Measurements from ENCODE around the gene RSRP1. TPM values are rescaled to one million over a fixed set of nuclear protein-coding genes. Genes with fewer than 3 reads are reported as not detected.

The RSRP1 gene
- total RNA-seq, 1 donor, result 328 TPM

- no peak for DNase-seq (ENCODE audit: low read depth in 2 of 3, low spot score in 2 of 3)
Measured at GRCh38 chr1:25220666-25221065, 26.6 kb downstream of the RSRP1 start.

DNA sequence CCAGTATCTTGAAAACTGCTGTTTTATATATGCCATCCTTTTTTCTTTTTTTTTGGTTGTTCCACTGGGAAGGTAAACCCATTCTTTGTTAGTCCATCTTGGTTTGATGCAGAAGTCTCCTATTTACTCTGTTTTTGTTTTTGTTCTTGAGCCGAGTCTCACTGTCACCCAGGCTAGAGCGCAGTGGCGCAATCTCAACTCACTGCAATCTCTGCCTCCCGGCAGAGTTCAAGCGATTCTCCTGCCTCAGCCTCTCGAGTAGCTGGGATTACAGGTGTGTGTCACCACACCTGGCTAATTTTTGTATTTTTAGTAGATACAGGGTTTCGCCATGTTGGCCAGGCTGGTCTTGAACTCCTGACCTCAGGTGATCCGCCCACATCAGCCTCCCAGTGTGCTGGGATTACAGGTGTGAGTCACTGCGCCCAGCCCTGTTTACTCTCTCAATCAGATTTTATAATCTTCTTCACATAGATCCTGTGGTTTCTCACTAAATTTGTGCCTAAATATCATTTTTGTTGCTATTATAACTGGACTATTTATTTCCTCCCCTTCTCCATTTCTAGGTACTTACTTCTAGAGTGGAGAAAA lies 27.5 kb downstream of the RSRP1 start:
- DNase-seq (ENCODE audit: low read depth in 2 of 3, low spot score in 2 of 3), result no peak

DNA sequence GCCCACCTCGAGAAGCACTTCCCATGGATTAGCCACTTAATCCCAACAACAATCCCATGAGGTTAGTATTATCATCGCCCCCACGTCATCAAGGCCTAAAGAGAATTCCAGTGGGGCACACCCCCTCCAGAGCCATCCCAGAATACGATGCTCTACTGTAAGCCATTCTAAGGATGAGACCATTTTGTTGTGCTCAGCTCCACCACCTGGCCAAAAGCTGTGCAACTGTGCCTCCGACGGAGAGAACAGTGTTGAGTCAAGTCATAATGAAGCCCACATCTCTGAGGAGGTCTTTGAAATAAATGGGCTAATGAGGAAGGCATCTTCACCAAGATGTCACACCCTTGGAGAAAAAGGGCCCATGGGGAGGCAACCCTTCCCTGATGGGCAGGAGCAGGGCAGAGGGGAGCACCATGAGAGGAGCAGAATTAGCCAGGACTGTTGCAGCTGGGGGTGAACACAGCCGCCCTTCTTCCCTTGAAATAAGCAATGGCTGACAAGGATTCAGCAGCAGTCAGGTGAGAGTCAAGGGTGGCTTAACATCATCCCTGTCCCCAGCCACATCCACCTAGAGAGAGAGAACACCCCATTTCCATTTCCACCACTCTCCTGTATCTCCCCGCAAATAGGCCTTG lies 29.5 kb downstream of the RSRP1 start:
- no peak for DNase-seq (ENCODE audit: low read depth in 2 of 3, low spot score in 2 of 3)

DNA sequence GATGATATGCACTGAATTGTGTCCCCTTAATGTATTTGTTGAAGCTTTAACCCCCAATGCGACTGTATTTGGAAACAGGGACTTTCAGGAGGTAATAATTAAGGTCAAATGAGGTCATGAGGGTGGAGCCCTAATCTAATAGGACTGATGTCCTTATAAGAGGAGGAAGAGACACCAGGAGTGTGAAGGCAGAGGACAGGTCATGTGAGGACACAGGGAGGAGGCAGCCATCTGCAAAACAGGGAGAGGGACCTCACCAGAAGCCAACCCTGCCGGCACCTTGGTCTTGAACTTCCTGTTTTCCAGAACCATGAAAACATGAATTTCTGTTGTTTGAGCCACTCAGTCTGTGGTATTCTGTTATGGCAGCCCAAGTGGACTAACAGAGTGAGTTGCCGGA lies 30.2 kb downstream of the RSRP1 start:
- DNase-seq (ENCODE audit: low read depth in 2 of 3, low spot score in 2 of 3), result no peak

DNA sequence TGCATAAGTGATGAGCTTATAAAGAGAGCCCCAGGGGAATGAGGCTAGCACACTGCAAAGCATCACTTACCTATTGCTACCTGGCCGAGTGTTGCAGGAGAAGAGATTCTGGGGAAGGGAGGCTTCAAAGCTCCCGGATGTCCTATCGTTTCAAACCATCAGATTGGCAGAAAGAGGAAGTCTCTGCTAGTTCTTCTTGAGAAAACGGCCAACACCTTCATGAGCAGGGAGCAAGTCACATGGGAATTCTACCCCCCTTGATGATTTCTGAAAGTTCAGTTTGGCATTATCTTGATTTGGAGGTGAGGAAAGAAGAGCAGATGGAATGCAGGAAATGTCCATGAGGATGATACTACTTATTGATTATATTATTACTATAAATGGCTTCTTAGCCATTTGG lies 31.1 kb downstream of the RSRP1 start:
- DNase-seq (ENCODE audit: low read depth in 2 of 3, low spot score in 2 of 3), result peak in 2 of 3 donors; percentile 24 to 55

- no peak for DNase-seq (ENCODE audit: low read depth in 2 of 3, low spot score in 2 of 3)
Measured at GRCh38 chr1:25212725-25213124, 34.5 kb downstream of the RSRP1 start.

DNA sequence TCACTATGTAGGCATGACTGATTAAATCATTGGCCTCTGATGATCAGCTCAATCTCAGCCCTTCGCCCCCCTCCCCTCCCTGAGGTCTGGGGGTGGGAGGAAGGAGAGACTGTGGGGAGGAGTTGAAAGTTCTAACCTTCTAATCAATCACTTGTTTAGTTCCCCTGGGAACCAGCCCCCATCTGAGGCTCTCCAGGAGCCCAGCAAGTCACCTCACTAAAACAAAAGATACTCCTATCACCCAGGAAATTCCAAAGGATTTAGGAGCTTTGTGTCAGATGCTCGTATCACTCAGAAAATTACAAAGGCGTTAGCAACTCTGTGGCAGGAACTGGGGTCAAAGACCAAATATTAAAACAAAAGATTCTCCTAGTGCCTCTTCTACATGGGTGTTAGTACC lies 36.5 kb downstream of the RSRP1 start:
- no peak for DNase-seq (ENCODE audit: low read depth in 2 of 3, low spot score in 2 of 3)

DNA sequence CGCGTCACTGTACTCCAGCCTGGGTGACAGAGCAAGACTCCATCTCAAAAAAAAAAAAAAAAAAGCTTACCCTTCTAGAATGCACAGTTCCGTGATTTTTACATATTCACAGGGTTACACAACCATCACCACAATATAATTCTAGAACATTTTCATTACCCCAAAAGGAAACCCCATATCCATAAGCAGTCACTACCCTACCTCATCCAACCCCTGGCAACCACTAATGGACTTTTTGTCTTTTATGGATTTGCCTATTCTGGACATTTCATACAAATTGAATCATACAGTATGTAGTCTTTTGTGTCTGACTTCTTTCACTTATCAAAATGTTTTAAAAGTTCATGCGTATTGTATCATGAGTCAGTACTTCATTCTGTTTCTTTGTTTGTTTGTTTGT lies 37.7 kb downstream of the RSRP1 start:
- DNase-seq (ENCODE audit: low read depth in 2 of 3, low spot score in 2 of 3), result no peak

- no peak for DNase-seq (ENCODE audit: low read depth in 2 of 3, low spot score in 2 of 3)
Measured at GRCh38 chr1:25208561-25209222, 38.6 kb downstream of the RSRP1 start.

DNA sequence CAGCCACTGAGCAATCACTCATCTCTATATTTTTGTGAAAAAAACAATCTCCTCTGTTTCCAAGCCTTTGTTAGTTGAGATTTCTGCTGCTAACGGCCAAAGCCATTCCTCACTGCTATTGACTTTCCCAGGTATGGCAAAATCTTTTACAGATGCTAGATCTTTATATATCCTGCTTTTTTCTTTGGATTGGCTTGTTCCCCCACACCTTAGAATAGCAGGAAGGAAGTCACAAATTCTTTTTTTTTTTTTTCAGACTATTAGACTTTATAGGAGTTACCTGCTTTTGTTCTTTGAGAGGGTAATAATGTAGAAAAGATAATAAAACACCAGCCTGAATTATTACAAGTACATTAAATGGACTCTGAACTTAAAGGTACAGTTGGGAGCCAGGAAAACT lies 39.2 kb downstream of the RSRP1 start:
- DNase-seq (ENCODE audit: low read depth in 2 of 3, low spot score in 2 of 3), result no peak

DNA sequence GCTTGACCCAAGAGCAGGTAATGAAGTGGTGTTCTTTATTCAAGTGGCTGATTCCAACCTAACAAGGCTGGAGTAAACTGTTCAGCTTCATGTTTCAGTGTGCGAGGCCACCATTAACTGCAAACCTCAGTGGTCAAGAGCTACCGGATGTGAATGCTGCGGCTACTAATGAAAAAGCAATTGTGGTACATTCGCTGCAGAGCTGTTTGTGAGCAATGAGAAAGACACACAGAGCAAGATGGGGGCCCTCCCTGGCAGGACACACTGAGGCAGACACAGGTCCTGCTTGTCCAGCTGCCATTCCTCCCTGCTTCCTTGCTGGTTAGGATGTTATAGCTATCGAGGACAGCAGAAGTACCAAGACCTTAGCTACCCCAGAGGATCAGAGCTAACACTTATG lies 41.1 kb downstream of the RSRP1 start:
- no peak for DNase-seq (ENCODE audit: low read depth in 2 of 3, low spot score in 2 of 3)

DNA sequence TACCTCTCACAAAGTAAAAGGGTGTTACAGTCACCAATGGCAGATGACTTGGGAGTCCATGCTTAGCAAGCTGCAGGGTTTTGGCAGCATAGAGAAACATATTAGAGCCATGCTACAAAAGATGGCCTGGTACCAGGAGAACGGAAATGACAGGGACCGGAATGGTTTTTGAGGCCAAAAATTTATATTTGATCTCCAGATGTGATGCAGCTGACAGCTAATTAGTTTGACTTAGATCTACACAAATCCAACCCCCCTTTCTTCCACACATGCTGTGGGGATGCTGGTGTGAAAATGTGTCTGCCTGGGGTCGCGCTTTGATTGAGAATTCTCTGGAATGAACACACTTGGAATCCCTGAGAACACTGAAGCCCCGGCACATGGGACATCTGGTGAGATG lies 41.5 kb downstream of the RSRP1 start:
- no peak for DNase-seq (ENCODE audit: low read depth in 2 of 3, low spot score in 2 of 3)

- DNase-seq (ENCODE audit: low read depth in 2 of 3, low spot score in 2 of 3), result peak; percentile 30 to 61 (median 34)
Measured at GRCh38 chr1:25204797-25205480, 42.3 kb downstream of the RSRP1 start.

DNA sequence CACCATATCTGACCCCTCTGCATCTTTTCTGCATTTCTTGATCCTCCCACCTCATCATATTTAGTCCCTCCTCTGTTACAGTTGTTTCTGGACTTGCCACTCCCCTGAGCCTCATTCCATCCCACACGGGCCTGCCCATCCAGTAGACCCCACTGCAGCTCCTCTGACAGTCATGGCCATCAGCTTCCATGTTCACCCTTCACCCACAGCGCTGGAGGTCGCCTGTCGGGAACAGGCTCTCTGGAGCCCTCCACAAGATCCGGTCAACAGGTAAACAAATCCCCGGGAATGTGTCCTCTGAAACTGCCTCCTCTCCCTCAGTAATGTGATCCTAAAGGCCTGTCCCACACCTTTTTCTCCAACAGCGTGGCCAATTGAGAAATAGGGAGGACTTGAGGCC lies 46.2 kb downstream of the RSRP1 start:
- no peak for DNase-seq (ENCODE audit: low read depth in 2 of 3, low spot score in 2 of 3)

DNA sequence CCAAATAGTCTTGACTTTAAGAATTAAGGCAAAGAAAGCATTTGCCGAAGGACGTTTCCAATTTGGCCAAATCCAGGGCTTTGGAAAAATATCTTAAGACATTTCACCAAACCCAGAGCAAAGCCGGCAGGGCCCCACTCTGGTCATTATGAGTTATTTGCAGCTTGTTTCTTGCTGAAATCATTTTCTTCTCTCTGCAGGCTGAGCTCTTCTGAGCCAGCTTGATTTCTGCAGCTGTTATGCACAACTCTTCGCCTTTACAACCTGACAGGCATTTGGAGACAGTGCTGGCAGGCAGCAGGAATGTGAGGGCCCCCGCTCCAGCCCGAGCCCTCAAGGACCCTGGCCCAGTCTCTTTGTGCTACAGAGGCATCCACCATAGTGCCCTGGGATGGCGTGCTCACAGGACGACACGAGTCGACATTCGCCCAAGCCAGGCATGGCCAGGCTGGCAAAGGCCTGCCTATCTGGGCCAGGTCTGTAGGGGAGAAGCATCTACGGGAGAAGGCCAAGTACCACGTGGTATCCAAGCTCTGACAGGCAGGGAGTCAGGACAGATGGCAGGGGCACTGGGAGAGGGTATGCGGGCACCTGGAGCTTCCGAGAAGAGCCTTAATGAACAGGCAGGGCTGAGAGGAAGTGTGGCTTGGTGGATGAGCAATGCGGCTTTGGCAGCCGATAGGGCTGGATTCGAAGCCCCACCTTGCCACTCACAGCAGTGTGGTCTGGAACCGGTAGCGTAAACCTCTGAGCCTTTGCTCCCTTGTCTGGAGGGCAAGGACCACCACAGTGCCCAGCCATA lies 47.2 kb downstream of the RSRP1 start:
- no peak for DNase-seq (ENCODE audit: low read depth in 2 of 3, low spot score in 2 of 3)

DNA sequence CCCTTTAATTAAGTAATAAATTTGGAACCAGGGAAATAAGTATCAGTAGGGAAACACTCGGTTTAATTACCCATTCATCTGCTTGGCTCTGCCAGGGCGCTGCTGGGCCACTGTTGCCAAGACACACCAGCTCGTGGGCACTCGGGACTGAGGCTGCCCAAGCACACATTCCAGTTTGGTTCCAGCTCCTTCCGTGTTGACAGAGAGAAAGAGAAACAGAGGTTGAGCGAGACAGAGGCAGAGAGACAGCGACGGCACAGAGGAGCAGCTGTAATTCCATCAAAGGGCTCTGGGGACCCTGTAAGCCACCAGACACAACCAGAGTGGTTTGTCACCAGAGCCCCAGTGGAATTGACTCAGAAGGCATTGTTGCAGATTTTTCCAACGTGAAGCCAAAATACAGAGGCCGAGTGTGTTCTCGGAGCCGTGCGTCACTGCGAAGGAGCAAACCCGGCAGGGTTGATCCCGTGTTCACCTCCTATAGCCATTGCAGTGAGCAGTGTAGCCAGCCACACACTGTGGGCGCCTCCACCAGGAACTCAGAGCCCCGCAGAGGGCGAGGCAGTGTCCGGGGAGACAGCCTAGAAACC lies 48.5 kb downstream of the RSRP1 start:
- DNase-seq (ENCODE audit: low read depth in 2 of 3, low spot score in 2 of 3), result peak in 2 of 3 donors; percentile 21 to 54

GRCh38 chr1:25197982-25198662 lies 49.1 kb downstream of the RSRP1 start:
- DNase-seq (ENCODE audit: low read depth in 2 of 3, low spot score in 2 of 3), result peak in 2 of 3 donors; percentile 15 to 66

DNA sequence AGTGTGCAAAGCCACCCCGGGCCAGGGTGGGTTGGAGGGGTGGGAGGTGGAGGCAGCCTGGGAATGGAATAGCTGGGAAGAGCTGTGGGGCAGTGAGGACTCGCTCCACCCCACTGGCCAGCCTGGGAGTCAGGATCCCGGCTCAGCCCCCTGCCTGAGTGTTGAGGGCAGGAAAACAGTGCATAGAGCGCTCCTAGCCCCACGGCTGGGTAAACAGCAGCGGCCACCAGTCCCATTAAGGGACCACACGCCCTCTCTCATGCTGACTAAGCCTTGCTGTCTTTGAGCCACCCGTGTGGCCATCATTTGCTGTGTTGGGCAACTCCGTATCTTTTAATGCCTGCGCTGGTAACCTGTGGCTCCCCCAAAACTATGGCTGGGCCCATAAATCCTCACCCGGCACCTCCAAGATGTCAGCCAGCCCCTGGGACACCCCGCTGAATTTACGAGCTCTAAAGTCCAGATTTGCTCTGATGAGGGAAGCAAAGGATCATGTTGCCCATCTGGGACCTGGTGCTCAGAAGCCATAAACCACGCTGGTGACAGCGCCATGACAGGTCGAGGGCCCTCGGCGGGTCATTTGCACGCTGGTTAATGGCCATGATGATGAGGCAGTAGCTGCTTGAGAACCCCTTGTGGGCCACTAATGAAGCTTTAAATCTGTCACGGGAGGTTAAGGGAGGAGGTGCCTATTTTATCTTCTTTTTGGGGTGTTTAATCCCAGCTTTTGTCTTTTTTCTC lies 49.8 kb downstream of the RSRP1 start:
- no peak for DNase-seq (ENCODE audit: low read depth in 2 of 3, low spot score in 2 of 3)

DNA sequence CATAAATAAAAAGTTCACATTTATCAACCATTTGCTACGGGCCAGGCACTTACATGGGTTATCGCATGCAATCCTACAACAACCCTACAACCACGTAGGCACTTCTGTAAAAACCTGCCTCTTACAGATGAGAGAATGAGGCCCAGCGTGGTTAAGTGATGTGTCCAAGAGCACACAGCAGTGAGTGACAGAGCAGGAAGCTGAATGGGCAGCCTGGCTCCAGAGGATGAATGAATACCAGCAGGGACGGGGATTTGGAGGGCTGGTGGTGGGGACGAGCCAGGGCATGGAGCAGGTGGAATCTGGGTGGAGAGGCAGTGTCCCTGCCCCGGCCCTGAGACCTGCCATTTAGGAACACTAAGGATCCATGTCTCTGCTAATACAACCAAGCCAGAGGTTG lies 50.4 kb downstream of the RSRP1 start:
- DNase-seq (ENCODE audit: low read depth in 2 of 3, low spot score in 2 of 3), result no peak
